GM18517 (cell line): ENCODE data around the gene XDH.

Source experiments
- ATAC-seq: cut with Tn5 transposase; IDR thresholded peaks from one replicate; pipeline ENCODE4 v1.9.1; 2021; ENCODE audit warnings: mild to moderate bottlenecking, moderate library complexity; ENCODE audit not compliant: unreplicated experiment

The XDH gene

DNA sequence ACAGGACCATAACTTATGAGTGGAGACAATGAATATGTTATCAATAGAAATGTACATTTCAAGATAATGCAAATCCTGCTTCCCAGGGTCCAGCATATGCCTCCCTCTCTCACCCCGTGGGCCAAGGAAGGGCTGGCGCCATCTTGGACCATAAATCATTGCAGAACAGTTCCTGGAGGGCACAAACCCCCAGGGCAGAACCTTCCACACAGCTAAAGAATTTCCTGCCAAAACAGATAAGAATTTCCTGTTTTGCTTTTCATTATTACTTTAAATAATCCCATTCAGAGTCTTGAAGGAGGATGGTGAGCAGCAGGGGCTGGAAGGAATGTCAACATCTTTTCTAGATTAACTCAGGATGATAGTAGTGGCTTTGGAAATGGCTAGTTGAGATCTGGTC lies 126.9 kb downstream of the XDH start:
- no peak for ATAC-seq

DNA sequence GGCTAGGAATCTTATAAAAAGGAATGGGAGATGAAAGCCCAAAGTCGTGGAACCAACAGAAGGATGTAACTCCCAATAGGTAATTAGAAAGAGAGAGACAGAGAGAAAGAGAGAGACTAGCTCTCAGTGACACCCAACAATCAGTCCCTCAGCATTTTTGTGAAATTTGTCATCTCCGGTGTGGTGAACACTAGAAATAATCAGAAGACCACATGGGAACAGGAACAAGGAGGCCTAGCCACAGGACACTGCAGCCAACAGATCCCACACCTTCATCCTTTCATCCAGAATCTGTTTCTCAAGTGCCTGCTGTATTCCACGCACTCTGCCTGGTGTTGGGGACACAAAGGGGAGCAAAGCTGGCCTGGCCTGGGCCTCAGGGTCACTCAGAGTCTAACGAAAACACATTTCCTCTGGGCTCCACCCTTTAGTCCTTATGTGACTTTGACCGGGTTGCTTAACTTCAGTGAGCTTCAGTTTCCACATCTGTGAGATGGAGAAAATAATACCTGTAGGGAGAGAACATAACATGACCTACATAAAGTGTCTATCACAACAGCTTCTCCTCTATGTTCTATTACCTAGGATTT lies 127.5 kb downstream of the XDH start:
- no peak for ATAC-seq

DNA sequence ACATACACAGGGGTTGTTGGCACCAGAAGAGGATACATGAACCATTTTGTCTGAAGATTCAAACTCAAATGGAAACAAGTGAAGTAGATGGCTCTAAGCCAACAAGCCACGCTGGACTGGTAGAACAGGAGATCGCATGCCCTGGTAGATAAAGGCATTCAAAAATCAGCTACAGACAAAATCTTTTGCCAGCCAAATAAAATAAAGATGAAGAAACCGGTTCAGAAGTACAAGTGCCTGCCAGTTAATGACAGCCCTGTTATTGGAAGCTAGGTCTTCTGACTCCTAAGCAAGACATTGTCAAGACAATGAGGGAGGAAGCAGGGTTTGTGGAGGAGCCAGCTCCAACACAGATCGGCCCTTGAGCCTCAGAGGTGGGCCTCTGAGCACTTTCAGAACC lies 128.3 kb downstream of the XDH start:
- no peak for ATAC-seq
